ENCODE measurements around the gene CRAMP1.

The CRAMP1 gene

DNA sequence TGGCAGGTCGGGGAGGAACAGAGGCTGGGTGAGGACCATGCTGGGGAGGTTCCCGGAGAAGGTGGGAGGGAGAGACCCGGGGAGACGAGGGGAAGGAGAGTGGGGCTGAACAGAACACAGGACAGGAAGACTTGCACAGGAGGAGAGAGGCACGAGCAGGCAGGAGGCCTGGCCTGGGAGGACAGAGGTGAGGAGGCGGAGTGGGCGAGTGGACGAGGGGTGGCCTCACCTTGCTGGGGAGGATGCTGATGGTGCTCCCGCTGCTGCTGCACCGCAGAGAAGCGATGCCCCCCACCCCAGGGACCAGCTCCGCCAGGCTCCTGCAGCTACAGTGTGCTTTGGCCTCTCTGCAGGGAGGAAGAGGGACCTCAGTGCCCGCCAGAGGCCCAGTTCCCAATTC is 44.2 kb upstream of the CRAMP1 start:
- Histone ChIP-seq H3K27me3 (ENCODE audit: insufficient read depth, low read depth, severe bottlenecking) (no peaks in the 10 kb centered on the region), H3K27ac (no peak overlapping the region), H3K9me3 (ENCODE audit: severe bottlenecking) (no peaks in the 10 kb centered on the region), H3K4me3 (ENCODE audit: low read depth, low read length) (no peak overlapping the region), H3K36me3 (peaks cover 30% of the 10 kb centered on the region)
- DNase-seq, result no peak
- TF ChIP-seq, protein P1, sequence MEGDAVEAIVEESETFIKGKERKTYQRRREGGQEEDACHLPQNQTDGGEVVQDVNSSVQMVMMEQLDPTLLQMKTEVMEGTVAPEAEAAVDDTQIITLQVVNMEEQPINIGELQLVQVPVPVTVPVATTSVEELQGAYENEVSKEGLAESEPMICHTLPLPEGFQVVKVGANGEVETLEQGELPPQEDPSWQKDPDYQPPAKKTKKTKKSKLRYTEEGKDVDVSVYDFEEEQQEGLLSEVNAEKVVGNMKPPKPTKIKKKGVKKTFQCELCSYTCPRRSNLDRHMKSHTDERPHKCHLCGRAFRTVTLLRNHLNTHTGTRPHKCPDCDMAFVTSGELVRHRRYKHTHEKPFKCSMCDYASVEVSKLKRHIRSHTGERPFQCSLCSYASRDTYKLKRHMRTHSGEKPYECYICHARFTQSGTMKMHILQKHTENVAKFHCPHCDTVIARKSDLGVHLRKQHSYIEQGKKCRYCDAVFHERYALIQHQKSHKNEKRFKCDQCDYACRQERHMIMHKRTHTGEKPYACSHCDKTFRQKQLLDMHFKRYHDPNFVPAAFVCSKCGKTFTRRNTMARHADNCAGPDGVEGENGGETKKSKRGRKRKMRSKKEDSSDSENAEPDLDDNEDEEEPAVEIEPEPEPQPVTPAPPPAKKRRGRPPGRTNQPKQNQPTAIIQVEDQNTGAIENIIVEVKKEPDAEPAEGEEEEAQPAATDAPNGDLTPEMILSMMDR (IDR thresholded peaks at IDR 0.05; ENCODE audit: low read depth, low read length), result no peak

DNA sequence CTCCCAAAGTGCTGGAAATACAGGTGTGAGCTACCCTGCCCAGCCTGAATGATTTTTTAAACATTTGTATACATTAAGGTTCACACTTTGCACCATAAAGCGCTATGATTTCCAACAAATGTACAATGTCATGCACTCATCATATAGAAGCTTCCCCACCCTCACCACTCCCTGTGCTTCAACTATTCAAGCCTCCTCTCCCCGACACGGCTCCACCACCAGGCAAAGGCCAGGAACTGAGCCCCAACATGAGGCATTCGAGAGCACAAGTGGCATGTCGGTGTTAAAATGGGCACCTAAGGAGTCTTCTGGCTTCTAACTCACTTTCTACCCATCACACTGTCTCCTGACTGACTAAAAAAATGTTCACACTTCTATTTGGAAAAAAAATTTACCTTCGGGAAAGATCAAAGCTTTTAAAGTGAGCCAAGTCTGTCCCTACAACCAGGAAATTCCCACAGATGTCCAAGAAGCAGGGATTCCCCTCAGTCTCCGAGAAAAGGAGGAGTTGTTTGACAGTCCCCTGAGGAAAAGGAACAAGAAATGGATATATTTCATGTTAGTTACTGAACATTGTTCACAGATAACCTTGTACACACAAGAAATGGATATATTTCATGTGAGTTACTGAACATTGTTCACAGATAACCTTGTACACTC is 41.0 kb upstream of the CRAMP1 start:
- H3K4me3 ChIP-seq (ENCODE audit: low read depth, low read length), result no peak overlapping the region
- no peak for DNase-seq
- H3K36me3 ChIP-seq, result peaks cover 21% of the 10 kb centered on the region
- no peak overlapping the region for H3K27ac ChIP-seq
- no peaks in the 10 kb centered on the region for H3K27me3 ChIP-seq (ENCODE audit: insufficient read depth, low read depth, severe bottlenecking)
- no peaks in the 10 kb centered on the region for H3K9me3 ChIP-seq (ENCODE audit: severe bottlenecking)
- TF ChIP-seq, protein P1 (IDR thresholded peaks at IDR 0.05; ENCODE audit: low read depth, low read length), result no peak

DNA sequence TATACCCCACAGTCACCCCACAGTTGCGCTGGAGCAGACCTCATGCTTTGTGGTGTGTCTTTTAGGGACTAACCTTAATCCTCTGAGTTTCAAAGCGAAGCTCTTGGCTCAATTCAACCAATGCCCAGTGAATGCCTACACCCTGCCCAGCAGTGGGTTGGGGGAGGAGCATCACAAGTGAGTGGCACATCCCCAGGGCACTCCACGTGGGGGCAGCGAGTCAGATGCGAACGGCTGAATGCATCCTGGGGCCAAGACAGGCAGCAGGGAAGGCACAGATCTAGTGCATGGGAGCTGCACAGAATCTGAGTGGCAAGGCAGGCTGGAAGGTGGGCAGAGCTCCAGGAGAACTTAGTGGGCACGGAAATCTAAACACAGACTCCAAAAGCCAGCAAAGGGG is 39.5 kb upstream of the CRAMP1 start:
- Histone ChIP-seq H3K27me3 (ENCODE audit: insufficient read depth, low read depth, severe bottlenecking) (no peaks in the 10 kb centered on the region), H3K36me3 (peaks cover 21% of the 10 kb centered on the region), H3K27ac (no peak overlapping the region), H3K9me3 (ENCODE audit: severe bottlenecking) (no peaks in the 10 kb centered on the region), H3K4me3 (ENCODE audit: low read depth, low read length) (no peak overlapping the region)
- no peak for DNase-seq
- TF ChIP-seq, protein P1 (IDR thresholded peaks at IDR 0.05; ENCODE audit: low read depth, low read length), result no peak

DNA sequence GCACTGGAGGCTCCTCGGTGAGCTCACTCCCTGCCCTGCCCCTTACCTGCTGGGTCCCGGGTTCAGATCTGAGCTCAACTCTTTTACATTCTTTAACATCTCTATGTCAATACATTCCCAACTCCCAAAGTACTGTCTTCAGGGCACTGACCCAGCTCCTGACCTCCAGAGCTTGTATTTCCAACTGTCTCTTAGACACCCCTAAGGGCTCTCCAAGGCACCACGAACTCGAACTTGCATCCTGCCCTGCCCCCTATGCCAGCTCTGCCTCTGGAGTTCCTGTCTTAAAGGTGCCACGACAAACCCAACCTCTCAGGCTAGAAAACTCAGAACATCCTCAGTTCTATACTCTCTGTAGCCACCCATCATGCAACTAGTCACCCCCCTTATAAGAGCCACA is 38.9 kb upstream of the CRAMP1 start:
- Histone ChIP-seq H3K4me3 (ENCODE audit: low read depth, low read length) (no peak overlapping the region), H3K27ac (no peak overlapping the region), H3K36me3 (peaks cover 21% of the 10 kb centered on the region), H3K9me3 (ENCODE audit: severe bottlenecking) (no peaks in the 10 kb centered on the region), H3K27me3 (ENCODE audit: insufficient read depth, low read depth, severe bottlenecking) (no peaks in the 10 kb centered on the region)
- DNase-seq, result no peak
- TF ChIP-seq, protein P1 (IDR thresholded peaks at IDR 0.05; ENCODE audit: low read depth, low read length), result no peak

DNA sequence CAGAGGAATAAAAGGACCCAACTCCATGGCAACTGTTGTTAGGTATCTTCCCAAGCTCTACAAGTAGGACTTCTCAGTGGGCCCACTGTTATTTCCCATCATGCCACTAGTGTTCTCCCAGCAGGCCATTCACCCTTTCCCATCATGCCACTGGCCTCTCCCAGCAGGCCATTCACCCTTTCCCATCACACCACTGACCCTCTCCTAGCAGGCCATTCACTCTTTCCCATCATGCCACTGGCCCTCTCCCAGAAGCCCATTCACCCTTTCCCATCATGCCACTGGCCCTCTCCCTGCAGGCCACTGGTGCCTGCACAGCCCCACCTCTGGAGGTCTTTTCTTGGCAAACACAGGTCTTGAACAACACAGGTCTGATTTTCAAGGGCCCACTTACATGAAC is 36.6 kb upstream of the CRAMP1 start:
- no peak for DNase-seq
- TF ChIP-seq, protein P1 (IDR thresholded peaks at IDR 0.05; ENCODE audit: low read depth, low read length), result no peak
- Histone ChIP-seq H3K27me3 (ENCODE audit: insufficient read depth, low read depth, severe bottlenecking) (no peaks in the 10 kb centered on the region), H3K9me3 (ENCODE audit: severe bottlenecking) (no peaks in the 10 kb centered on the region), H3K4me3 (ENCODE audit: low read depth, low read length) (no peak overlapping the region), H3K36me3 (peaks cover 34% of the 10 kb centered on the region), H3K27ac (no peak overlapping the region)

DNA sequence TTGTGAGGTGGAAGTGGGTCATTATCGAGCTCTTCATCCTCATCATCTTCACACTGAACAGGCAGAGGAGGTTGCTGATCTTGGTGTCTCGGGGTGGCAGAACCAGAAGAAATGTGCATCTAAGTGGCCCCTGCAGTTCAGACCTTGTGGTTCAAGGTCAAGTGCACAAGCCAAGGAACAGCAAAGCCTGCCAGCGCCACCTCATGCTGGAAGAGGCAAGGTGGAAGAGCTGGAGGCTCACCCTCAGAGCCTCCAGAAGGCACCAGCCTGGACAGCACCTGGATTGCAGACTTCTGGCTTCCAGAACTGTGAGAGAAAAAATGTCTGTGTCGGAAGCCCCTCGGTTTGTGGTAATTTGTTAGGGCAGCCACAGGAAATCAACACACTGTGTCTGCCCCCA is 32.9 kb upstream of the CRAMP1 start:
- no peak for DNase-seq
- Histone ChIP-seq H3K27me3 (ENCODE audit: insufficient read depth, low read depth, severe bottlenecking) (no peaks in the 10 kb centered on the region), H3K27ac (no peak overlapping the region), H3K36me3 (peaks cover 42% of the 10 kb centered on the region), H3K4me3 (ENCODE audit: low read depth, low read length) (no peak overlapping the region), H3K9me3 (ENCODE audit: severe bottlenecking) (no peaks in the 10 kb centered on the region)
- TF ChIP-seq, protein P1 (IDR thresholded peaks at IDR 0.05; ENCODE audit: low read depth, low read length), result no peak

All from WERI-Rb-1 (cell line).